Endothelial cell (in vitro differentiated cells): Measurements from ENCODE around the gene KATNB1. TPM values are rescaled to one million over a fixed set of nuclear protein-coding genes. Genes with fewer than 3 reads are reported as not detected.

Source experiments
- DNase-seq: peaks from one replicate; pipeline ENCODE4 v3.0.0; 2021; ENCODE audit warnings: low spot score
- H3K27ac Mint-ChIP-seq: one replicate; pipeline ENCODE4 v1.8.0; 2021; ENCODE audit warnings: mixed read lengths, inconsistent platforms; ENCODE audit not compliant: unreplicated experiment
- H3K27me3 Mint-ChIP-seq: one replicate; pipeline ENCODE4 v1.8.0; 2021; ENCODE audit warnings: mild to moderate bottlenecking, moderate library complexity, mixed read lengths, inconsistent platforms; ENCODE audit not compliant: unreplicated experiment
- H3K36me3 Mint-ChIP-seq: one replicate; pipeline ENCODE4 v1.8.0; 2021; ENCODE audit warnings: mild to moderate bottlenecking, low read depth, mixed read lengths, inconsistent platforms; ENCODE audit not compliant: unreplicated experiment
- H3K4me1 Mint-ChIP-seq: one replicate; pipeline ENCODE4 v1.8.0; 2021; ENCODE audit warnings: mild to moderate bottlenecking, mixed read lengths, inconsistent platforms; ENCODE audit not compliant: unreplicated experiment
- H3K4me3 Mint-ChIP-seq: one replicate; pipeline ENCODE4 v1.8.0; 2021; ENCODE audit warnings: mild to moderate bottlenecking, mixed read lengths, inconsistent platforms; ENCODE audit not compliant: unreplicated experiment
- H3K9me3 Mint-ChIP-seq: one replicate; pipeline ENCODE4 v1.8.0; 2021; ENCODE audit warnings: mixed read lengths, inconsistent platforms; ENCODE audit not compliant: unreplicated experiment
- CTCF ChIP-seq: fragments of 200-600 bp; sonication (generic); IDR thresholded peaks from one replicate; pipeline ENCODE4 v1.5.0; 2021; ENCODE audit warnings: antibody characterized with exemption; ENCODE audit not compliant: unreplicated experiment
- total RNA-seq: library from RNA; stranded (reverse); fragmentation: NEBNext Ultra II Directional; extraction: Animal tissue kit (Norgen Biotek cat#: 25700); gene quantifications from one replicate; pipeline ENCODE4 v1.2.1, GENCODE V29; 2021; ENCODE audit not compliant: unreplicated experiment

The KATNB1 gene
- total RNA-seq, 1 donor from 2014 or later: 29.2 TPM

- no peak for TF ChIP-seq CTCF
- Mint-ChIP-seq H3K4me3 (no peak overlapping the region), H3K4me1 (no peaks in the 10 kb centered on the region), H3K27ac (no peak overlapping the region), H3K9me3 (no peaks in the 10 kb centered on the region), H3K27me3 (peaks cover 1% of the 10 kb centered on the region), H3K36me3 (no peaks in the 10 kb centered on the region)
- no peak for DNase-seq
These were observed 10.4 kb upstream of the KATNB1 start for GRCh38 chr16:57725151-57725550.

GRCh38 chr16:57725554-57725953 lies 10.0 kb upstream of the KATNB1 start:
- no peak for TF ChIP-seq CTCF
- no peaks in the 10 kb centered on the region for H3K36me3 Mint-ChIP-seq
- H3K4me3 Mint-ChIP-seq: no peak overlapping the region
- H3K27ac Mint-ChIP-seq: no peak overlapping the region
- peaks cover 1% of the 10 kb centered on the region for H3K27me3 Mint-ChIP-seq
- H3K4me1 Mint-ChIP-seq: no peaks in the 10 kb centered on the region
- no peak for DNase-seq
- H3K9me3 Mint-ChIP-seq: no peaks in the 10 kb centered on the region

GRCh38 chr16:57725976-57726375 lies 9.6 kb upstream of the KATNB1 start:
- Mint-ChIP-seq H3K27ac (no peak overlapping the region), H3K4me3 (no peak overlapping the region), H3K9me3 (no peaks in the 10 kb centered on the region), H3K36me3 (no peaks in the 10 kb centered on the region), H3K4me1 (no peaks in the 10 kb centered on the region), H3K27me3 (peaks cover 1% of the 10 kb centered on the region)
- DNase-seq: no peak
- TF ChIP-seq CTCF: no peak

- no peaks in the 10 kb centered on the region for H3K36me3 Mint-ChIP-seq
- no peak for TF ChIP-seq CTCF
- H3K27ac Mint-ChIP-seq: peak overlapping the region; percentile 13
- peaks cover 1% of the 10 kb centered on the region for H3K27me3 Mint-ChIP-seq
- peaks cover 5% of the 10 kb centered on the region for H3K4me1 Mint-ChIP-seq
- H3K4me3 Mint-ChIP-seq: no peak overlapping the region
- no peaks in the 10 kb centered on the region for H3K9me3 Mint-ChIP-seq
- no peak for DNase-seq
These were observed 9.1 kb upstream of the KATNB1 start for GRCh38 chr16:57726433-57726947.

GRCh38 chr16:57727610-57728009 lies 8.0 kb upstream of the KATNB1 start:
- Mint-ChIP-seq H3K36me3 (no peaks in the 10 kb centered on the region), H3K4me3 (no peak overlapping the region), H3K9me3 (no peaks in the 10 kb centered on the region), H3K27ac (no peak overlapping the region), H3K27me3 (peaks cover 1% of the 10 kb centered on the region), H3K4me1 (peaks cover 6% of the 10 kb centered on the region)
- no peak for TF ChIP-seq CTCF
- DNase-seq: no peak
